Activated T-cell treated with anti-CD3 and anti-CD28 coated beads for 48 hours (primary cell): ENCODE data around the gene NUAK1.
"Not testable (repeated sequence)": the region's sequence is repeated elsewhere in the genome, so short reads cannot be mapped to it uniquely, and the experiment has no call there.

Experiments used
- DNase-seq: peaks from one replicate; pipeline ENCODE4 v3.0.0-alpha.2; 2020; ENCODE audit warnings: low read depth

The NUAK1 gene

GRCh38 chr12:106146987-106147386, 8.2 kb upstream of the NUAK1 start:
- DNase-seq: no peak

GRCh38 chr12:106145539-106146447, 7.0 kb upstream of the NUAK1 start:
- no peak for DNase-seq

GRCh38 chr12:106144847-106145246, 6.1 kb upstream of the NUAK1 start:
- no peak for DNase-seq

- no peak for DNase-seq
Measured at GRCh38 chr12:106142591-106143261, 4.0 kb upstream of the NUAK1 start.

GRCh38 chr12:106141920-106142319, 3.2 kb upstream of the NUAK1 start:
- not testable (repeated sequence) for DNase-seq

DNA sequence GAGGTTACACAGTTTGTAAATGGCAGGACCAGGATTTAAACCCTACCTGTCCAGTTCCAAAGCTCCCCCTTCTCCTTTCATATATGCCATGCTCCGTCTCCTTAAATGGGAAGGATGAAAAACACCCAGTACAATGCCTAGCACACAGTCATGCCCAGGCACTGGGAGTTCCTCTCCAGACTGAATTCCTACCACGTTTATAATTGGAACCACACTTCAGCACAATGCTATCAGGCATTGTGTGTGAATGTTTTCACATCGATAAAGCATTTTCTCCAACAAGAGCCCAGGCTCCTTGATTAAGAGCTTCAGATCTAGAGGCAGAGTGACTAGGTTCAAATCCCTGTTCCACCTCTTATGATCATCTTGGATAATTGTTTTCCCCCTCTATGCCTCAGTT, 2.7 kb upstream of the NUAK1 start:
- DNase-seq: no peak

DNA sequence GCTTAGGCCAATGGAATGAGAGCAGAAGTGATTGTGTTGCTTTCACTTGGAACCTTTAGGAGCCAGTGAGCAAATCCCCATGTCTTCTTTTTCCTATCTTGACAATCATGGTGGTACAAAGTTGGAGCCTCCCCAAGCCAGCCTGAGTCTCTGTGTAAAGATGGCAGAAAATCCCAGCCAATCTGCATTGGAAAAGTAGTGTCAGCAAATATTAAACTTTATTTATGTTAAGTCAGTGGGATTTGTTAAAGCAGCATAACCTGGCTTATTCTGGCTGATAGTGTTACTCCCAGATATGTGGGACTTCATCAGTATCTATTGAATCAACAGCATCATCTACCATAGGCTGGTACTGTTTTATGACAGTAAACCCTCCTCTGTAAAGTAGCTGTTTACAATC, 2.2 kb upstream of the NUAK1 start:
- DNase-seq: no peak

GRCh38 chr12:106140223-106140986, 1.7 kb upstream of the NUAK1 start:
- DNase-seq: no peak

- peak; percentile 12 for DNase-seq
Measured at GRCh38 chr12:106139422-106140171, 843 bp upstream of the NUAK1 start.

DNA sequence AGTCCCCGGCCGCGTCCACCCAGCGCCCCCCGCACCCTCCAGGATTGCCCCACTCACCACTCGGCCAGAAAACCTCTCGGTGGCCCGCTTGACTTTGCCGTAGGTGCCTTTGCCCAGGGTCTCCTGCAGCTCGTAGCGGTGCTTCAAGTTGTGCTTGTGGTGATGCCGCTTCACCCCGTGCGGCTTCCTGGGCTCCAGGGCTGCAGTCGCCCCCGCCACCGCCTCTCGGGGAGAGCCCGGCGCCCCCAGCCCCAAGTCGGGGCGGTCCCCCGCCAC, 459 bp downstream of the NUAK1 start:
- peak; percentile 2 for DNase-seq

DNA sequence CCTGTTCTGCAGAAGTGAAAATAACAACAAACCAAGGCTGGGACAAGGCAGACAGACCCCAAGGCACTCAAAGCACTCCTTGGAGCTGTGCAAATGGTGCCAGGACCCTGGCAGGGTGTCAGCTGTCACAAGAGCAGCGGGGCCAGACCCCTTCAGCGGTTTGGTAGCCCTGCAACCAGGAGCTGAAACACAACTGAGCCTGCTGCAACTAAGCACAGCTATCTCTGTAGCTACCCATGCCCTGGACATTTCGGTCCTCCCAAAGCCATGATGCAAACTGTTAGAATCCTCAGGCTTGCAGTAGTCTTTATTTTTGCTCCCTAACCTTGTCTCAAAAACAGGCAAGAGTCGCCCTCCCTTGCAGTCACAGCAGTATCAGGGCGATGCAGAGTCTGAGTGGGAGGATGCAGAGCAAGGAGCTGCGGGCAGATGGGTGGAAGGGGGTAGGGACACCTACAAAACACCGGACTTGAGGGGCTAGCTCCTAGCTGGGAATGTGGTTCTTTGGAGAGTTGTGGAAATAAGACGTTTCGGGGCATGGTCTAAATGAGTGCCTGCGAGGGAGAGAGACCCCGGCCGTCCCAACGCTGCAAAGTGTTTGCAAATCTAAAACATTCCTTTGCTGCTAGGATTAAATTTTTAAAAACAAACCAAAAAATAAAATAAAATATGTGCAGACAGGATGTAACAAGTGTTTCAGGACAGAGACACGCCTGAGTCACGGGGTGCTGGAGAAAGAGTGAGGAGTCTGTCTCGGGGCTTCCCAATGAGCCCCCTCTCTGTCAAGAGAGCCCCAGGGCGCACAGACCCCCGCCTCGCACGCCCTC, 1.0 kb downstream of the NUAK1 start:
- no peak for DNase-seq

DNA sequence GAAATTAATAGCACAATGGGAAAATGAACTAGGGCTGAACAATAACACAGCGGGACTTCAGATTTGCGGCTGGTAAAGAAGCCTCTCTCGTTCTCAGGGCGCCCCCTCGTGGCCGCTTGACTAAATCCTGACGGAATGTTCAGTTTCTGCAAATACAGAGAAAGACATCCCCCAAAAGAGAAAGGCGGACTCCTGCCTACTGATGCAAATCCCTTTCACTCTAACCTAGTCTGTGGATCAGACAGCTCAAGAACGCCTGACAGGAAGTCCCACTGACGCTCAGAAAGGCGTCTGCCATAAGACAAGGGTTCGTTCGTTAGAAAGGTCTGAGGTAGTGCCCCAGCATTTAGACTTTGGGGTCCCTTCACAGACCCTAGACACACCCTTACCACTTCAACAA, 2.5 kb downstream of the NUAK1 start:
- DNase-seq: peak; percentile 62

DNA sequence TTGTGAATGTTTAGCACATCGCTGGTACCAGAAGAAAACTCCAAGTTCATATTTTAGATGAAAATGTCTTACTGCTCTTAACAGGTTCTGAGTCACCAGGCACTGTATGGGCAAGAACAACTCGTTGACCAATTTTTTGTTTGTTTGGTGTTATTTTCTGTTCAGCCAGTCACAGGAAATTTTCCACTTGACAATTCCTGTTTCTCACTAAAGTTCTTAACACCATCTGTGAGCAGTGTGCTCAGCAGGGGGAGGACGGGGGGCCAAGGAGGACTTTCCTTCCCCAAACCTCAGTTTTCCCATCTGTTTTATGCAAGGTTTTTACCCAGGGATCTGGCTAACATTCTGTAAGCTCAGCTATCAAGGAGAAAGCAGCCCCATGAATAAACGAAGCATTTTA, 3.0 kb downstream of the NUAK1 start:
- no peak for DNase-seq

DNA sequence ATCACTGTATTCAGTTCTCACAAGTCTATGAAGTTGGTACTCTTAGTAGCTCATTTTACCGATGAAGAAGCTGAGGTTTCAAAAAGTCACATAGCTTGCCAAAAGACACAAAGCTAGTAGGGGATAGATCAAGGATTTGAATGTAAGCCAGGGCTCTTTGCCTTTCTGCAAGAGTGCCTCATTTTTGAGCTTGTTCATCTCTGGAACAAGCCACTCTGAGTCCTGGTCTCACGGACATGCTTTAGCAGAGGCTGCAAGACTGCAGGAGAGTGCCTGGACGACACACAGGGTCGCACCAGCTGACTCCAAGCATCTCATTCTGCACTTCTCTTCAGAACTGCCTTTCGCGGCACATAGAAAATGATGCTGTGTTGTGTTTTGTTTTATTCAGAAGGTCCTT, 3.7 kb downstream of the NUAK1 start:
- no peak for DNase-seq

DNA sequence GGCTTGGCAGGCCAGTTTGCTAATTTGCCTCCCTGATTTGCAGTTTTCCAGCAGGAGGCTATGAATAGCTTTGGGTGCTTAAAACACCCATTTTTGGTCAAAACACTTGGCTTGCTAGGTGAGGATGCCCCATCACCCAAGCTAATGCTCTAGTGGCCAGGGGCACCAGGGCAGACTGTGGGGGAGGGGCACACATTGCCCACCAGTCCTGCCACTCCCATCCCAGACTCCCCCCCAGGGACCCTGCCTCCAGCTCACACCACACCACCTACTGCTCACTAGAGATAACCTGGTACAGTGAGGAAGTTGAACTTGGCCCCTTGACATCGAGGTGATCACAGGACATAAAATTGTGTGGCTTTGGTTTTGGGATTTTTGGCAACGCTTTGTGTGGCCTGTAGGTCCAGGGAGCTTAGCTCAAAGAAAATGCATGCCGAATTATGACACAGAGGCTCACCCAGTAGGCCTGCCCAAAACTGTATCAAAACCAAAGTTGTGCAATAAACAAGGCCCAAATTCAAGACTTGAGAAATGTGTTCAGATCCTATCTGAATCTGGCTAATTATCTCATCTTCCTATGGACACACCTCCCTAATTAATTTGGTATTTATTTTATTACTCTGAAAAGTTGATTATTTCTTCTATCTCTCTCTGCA, 4.3 kb downstream of the NUAK1 start:
- no peak for DNase-seq

- DNase-seq: no peak
Measured at GRCh38 chr12:106133136-106134087, 5.3 kb downstream of the NUAK1 start.

DNA sequence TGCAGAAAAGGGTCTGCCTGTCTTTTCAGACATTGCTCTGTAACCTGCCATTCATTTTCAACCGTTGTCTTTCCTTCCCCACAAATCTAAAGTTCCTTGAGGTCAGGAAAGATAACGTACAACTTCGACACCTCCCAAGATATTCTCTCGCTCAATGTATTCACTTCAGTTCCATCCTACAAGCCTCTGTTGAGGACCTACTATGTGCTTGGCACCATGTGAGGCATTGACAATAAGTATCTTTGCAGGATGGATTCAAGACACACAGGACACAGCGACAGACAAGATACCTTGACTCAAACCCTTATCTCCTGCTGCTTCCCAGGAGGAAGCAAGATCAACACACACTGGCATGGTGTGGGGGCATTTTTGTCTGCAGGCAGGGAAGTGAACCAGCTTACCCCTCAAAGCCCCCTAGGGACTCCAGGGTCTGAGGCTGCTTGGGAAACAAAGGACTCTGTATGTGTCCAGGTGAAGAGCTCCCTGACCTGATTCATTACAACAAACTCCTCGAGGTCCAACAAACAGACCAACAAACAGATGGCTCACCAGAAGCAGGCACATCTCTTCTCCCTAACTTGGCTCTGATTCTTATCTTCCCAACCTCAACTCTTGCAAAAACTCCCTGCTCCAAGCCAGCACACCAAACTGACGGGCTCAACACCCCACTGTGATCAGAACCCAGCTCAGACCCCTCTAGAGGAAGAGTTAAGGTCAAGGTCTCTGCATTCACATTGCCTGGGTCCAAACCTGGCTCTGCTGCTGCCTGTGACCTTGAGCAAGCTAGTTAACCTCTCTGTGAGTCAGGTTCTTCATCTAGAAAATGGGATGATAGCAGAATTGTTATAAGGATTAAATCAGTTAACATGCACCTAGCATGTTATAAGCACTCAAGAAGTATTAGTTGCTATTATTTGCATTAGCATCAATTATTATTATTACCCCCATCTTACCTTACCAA, 6.3 kb downstream of the NUAK1 start:
- no peak for DNase-seq

DNA sequence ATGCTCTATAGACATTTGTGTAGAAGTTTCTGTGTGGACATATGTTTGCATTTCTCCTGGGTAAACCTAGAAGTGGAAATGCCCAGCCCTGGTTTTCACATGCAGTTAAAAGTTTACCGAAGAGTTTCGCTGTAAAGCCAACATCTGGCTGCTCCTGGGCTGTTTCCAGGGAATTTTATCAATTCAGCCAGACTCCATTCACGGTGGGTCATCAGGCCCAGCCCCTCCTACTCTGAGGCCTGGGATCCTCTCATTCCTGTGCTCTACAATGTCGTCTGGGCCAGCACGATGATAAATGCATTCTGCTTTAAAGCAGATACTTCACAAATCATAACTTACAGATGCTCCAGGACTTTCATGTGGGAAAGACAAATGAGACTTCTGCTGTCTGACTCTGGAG, 7.1 kb downstream of the NUAK1 start:
- no peak for DNase-seq
